Activated T-cell treated with anti-CD3 and anti-CD28 coated beads, Interleukin-2, amount 50 U/mL, for 4 hours (primary cell): ENCODE results near the gene RABGGTA. TPM values are rescaled to one million over a fixed set of nuclear protein-coding genes. Genes with fewer than 3 reads are reported as not detected.

Source experiments
- ATAC-seq, 2 donors: fragments of 200-7000 bp; cut with Tn5 transposase; one replicate each; pipeline ENCODE4 v1.10.0; 2021
- DNase-seq: peaks from one replicate; pipeline ENCODE4 v3.0.0-alpha.2; 2020
- H3K27me3 Mint-ChIP-seq: one replicate; pipeline ENCODE4 v1.8.0; 2021; ENCODE audit warnings: low read depth, mixed read lengths
- H3K36me3 Mint-ChIP-seq: one replicate; pipeline ENCODE4 v1.8.0; 2022; ENCODE audit warnings: mixed read lengths; ENCODE audit not compliant: insufficient read depth
- H3K4me1 Mint-ChIP-seq: one replicate; pipeline ENCODE4 v1.8.0; 2021; ENCODE audit warnings: low read depth, mixed read lengths
- H3K4me3 Mint-ChIP-seq: one replicate; pipeline ENCODE4 v1.8.0; 2021; ENCODE audit warnings: mild to moderate bottlenecking, moderate library complexity, mixed read lengths
- H3K9me3 Mint-ChIP-seq: one replicate; pipeline ENCODE4 v1.8.0; 2021; ENCODE audit warnings: mixed read lengths
- total RNA-seq, 3 donors: library from RNA; stranded (reverse); gene quantifications; one replicate each; pipeline ENCODE4 v1.2.1, GENCODE V29; 2021

The RABGGTA gene
- total RNA-seq, 3 donors from 2014 or later: 52.2 to 58.8 (median 53.4) TPM

DNA sequence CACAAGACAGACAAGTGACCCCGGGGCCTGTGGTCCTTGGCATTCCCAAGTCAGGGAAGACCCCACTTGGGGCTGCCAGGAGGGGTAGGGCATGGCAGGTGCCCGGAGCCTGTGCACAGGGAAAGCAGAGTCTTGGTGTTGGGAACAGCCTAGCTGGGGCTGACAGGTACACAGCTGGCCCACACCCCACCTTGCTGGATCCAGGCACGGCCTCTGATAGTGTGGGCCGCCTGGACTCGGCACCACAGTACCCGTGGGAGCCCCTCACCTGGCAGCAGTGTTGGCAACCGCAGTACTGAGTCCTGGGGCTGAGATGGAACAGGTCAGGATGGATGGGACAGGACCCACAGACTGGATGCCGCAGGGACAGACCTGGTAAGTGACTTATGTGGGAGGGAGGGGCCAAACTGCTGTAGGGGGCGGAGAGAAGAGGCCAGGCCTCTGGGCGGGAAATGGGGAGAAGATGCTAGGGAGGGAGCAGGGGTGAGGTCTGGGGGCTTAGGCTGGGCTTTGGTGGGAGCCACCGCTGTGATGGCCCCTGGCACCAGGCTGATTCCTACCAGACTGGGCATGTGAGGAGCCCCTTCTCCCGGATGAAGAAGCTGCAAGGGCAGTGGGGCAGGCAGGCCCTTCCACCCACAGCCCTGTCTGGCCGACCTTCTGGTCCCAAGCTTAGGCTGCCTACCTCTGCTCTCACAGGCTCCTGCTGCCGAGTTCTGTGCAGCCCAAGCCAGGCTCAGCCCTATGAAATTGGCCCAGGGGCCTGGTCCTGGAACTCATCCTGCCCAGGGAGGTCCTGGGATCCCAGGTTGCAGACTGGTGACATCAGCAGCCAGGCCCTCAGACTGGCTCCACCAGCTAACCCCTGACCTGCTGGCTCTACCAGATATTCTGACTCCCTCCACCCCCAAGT, 8.3 kb downstream of the RABGGTA start, which contains the start of gene TGM1:
Gene TGM1, minus strand, starts transcription at position 357 of the 913 bp plus-strand sequence. CDS start 825 bp downstream, outside the sequence.
- H3K36me3 Mint-ChIP-seq: peaks cover 17% of the 10 kb centered on the region
- H3K4me3 Mint-ChIP-seq: no peak within 1 kb of the TSS
- no peaks in the 10 kb centered on the region for H3K27me3 Mint-ChIP-seq
- no peak for ATAC-seq
- no peaks in the 10 kb centered on the region for H3K9me3 Mint-ChIP-seq
- H3K4me1 Mint-ChIP-seq: no peaks in the 10 kb centered on the region
- no peak for DNase-seq

DNA sequence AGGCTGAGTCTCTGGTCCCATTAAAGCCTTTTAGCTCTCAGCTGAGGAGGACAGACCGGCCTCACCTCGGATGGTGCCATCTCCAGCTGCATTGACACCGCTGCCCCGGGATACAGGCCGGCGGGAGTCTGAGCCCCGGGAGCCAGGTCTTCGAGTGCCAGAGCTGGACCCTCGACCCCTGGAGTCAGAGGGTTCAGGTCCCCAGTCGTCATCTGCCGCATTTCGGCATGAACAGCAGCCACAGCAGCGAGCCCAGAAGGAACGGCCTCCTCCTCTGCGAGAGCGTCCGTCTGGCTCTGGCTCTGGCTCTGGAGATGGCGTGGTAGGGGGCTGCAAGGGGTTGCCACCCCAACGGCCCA, 9.4 kb downstream of the RABGGTA start:
- Mint-ChIP-seq H3K9me3 (no peaks in the 10 kb centered on the region), H3K27me3 (no peaks in the 10 kb centered on the region), H3K4me3 (no peak overlapping the region), H3K36me3 (peaks cover 13% of the 10 kb centered on the region), H3K4me1 (no peaks in the 10 kb centered on the region)
- no peak for DNase-seq
- no peak for ATAC-seq

DNA sequence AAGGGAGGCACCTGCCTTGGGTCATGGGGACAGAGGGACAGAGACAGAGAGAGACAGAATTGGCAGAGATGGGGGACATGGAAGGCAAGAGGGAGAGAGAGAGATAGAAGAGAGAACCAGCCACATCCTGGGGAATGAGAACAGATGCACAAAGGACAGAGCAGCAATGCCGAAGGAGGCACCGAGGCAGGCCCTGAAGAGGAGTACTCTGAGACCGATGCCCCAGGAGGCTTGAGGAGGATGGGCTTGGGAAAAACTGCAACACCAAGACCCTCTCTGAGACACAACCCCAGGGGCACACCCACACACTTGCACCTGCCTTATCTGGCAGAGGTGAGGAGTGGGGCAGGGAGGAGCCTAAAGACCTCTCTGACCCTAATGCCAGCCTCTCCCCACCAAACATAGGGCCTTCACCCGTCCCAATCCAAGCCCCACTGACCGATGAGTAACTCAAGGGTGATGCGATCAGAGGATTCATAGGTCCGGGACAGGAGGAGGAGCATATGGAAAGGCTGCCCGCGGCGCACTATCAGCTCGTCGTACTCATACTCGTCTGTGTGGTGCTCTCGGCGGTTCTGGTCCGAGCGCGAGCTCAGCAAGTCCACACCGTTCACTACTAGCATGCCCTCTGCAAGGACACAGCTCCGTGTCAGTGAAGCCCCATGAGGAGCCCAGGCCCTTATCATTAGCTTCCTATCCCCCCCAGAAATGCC, 10.0 kb downstream of the RABGGTA start:
- DNase-seq (no peak), ATAC-seq (no peak)
- Mint-ChIP-seq H3K9me3 (no peaks in the 10 kb centered on the region), H3K36me3 (peaks cover 8% of the 10 kb centered on the region), H3K4me1 (no peaks in the 10 kb centered on the region), H3K27me3 (no peaks in the 10 kb centered on the region), H3K4me3 (no peak overlapping the region)

DNA sequence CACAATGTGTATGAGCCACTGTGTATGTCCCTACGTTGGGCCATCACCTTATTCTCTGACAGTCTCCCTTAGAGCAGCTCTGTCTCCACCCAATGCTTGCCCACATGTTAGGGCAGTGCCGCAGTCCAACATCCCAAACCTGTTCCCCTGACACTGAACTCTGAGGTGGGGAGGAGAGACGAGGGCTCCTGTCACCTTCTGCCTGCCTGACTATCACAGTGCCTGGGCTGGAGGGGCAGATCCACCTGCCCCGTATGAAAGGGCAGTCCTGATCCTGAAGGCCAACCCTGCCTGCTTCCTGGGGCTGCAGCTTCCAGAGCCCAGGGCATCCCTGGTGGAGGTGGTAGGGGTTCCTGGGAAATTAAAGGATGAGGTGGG, 10.6 kb downstream of the RABGGTA start:
- Mint-ChIP-seq H3K27me3 (no peaks in the 10 kb centered on the region), H3K9me3 (no peaks in the 10 kb centered on the region), H3K4me3 (no peak overlapping the region), H3K4me1 (no peaks in the 10 kb centered on the region), H3K36me3 (peaks cover 7% of the 10 kb centered on the region)
- no peak for DNase-seq
- no peak for ATAC-seq

DNA sequence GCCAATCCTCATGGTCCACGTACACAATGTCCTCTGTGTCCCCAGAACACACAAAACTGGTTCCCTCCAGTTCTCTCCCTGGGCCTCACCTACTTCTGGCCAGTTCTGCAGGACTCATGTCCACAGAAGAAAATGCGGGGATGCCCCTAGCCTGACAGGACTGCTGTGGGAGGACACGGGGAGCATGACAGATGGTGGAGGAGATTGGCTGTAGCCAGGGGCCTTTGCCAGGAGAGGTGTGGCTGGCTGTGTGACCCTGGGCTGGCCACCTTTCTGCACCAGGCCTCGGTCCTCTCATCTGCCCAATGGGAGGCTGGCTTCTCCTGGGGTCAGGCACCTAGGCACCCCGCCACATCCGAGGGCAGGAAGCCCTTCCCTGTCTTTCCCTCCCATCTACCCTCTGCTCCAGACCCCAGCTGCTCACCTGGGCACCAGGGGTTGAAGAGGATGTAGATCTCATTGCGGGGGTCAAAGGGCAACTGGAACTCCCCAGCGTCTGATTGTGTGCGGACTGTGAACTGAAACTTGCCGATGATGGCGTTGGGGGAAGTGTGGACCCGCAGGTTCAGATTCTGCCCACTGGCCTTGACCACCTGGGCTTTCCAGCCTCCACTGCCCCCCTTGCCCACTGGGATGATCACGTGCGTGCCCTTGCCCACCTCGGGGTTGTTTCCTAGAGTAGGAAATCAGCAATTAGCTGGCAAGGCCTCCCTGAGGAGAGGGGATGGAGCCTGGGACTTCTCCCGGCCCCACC, 11.2 kb downstream of the RABGGTA start:
- Mint-ChIP-seq H3K27me3 (no peaks in the 10 kb centered on the region), H3K4me1 (no peaks in the 10 kb centered on the region), H3K9me3 (no peaks in the 10 kb centered on the region), H3K4me3 (no peak overlapping the region), H3K36me3 (peaks cover 10% of the 10 kb centered on the region)
- ATAC-seq (no peak), DNase-seq (no peak)

DNA sequence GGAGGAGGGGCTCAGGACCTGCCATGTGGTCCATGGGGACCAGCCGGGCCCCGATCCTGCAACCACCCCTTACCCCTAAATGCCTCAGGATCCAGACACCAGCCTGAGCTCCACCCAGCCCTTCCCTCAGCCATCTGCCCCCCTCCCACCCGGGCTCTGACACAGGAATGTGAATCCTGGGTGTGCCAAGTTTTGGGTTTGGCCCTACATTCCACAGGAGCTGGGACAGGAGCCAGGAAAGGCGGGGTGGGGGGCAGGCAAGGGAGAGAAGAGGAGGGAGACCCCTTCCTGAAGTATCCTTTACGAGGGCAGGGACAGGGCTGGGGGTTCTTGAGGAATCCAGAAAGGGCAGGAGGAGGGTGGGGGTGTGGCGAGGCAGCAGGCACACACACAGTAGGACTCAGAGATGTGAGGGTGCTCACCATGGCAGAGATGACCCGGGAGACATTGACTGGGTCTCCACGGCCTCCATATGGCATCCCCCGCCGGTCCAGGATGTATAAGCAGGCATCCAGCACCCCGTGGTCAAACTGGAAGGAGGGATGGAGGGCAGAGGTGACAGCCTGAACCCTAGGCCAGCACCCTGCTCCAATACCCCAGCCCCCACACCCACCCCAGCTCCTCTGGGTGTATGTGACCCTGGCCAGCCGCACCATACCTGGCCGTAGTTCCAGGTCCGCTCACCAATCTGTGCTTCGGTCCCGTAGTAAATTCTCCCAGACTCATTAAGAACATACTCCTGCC, 11.9 kb downstream of the RABGGTA start:
- H3K27me3 Mint-ChIP-seq: no peaks in the 10 kb centered on the region
- H3K4me1 Mint-ChIP-seq: no peaks in the 10 kb centered on the region
- ATAC-seq (no peak), DNase-seq (no peak)
- H3K9me3 Mint-ChIP-seq: no peaks in the 10 kb centered on the region
- no peak overlapping the region for H3K4me3 Mint-ChIP-seq
- H3K36me3 Mint-ChIP-seq: peaks cover 12% of the 10 kb centered on the region

DNA sequence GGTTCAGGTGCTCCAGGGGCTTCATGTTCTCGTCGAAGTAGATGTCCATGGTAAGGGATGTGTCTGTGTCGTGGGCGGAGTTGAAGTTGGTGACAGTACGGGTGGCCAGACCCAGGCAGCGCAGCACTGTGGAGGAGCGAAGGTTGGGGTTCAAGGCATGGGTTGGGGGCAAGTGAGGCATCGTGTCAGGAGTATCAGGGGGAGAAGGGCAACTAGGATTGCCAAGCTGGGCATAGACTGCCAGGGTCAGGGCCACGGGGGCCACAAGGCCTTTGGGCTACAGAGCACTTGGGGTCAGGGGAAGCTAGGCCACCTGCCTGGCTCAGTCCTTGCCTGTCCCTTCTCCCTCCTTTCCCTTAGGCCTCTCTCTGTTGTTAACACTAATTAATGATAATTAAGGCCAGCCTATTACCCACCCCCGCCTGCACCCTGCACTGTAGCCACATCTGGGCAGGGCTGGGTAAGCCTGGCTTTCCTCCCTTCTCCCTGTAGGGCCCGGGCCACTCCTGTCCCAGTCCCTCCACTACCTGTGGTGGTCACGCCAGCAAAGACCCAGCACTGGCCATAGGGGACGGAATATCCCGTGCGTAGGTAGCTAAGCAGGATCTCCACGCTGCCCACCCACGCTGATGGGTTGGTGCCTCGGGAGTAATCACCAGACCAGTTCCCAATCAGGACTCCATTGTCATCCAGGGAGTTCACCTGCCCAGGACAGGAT, 12.7 kb downstream of the RABGGTA start:
- ATAC-seq: no peak
- no peaks in the 10 kb centered on the region for H3K27me3 Mint-ChIP-seq
- no peak for DNase-seq
- H3K4me1 Mint-ChIP-seq: no peaks in the 10 kb centered on the region
- H3K4me3 Mint-ChIP-seq: no peak overlapping the region
- no peaks in the 10 kb centered on the region for H3K9me3 Mint-ChIP-seq
- peaks cover 18% of the 10 kb centered on the region for H3K36me3 Mint-ChIP-seq

DNA sequence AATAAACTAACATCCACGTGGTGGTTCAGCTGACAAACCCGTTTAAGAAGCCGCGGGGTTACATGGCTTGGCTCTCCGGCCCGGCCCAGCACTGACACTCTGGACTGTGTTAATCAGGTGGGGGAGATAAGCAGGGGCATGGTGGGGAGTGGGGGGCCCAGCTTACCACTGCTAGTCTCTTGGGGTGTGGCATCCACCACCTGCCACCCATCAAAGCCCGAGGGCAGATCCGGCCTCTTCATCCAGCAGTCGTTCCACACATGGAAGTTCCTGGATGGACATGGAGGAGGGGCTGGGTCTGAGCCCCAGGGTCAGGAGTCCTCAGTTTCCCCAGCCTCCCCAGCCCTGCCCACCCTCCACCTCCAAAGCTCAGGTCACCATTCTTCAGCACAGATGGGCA, 13.3 kb downstream of the RABGGTA start:
- Mint-ChIP-seq H3K4me1 (no peaks in the 10 kb centered on the region), H3K27me3 (no peaks in the 10 kb centered on the region), H3K36me3 (peaks cover 19% of the 10 kb centered on the region), H3K4me3 (no peak overlapping the region), H3K9me3 (no peaks in the 10 kb centered on the region)
- ATAC-seq (no peak), DNase-seq (no peak)

DNA sequence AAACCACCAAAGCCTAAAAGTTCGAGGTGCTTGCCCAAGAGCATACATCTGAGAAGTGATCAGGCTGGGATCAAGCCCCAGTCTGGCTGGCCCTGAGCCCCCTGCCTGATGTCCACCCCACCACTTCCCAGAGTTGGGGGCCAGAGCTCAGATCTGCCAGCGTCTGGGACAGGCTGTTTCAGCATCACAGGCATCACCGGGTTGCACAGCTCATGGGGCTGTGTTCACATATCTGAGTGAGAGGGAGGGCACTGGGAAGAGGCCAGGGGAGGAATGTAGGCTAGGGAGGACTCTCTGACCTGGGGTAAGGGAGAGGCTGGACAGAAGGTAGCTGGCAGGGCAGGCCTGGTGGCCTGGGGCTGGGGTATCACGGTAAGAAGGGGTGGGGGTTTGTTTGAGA, 14.4 kb downstream of the RABGGTA start:
- ATAC-seq: no peak
- H3K9me3 Mint-ChIP-seq: no peaks in the 10 kb centered on the region
- H3K4me3 Mint-ChIP-seq: no peak overlapping the region
- peaks cover 15% of the 10 kb centered on the region for H3K36me3 Mint-ChIP-seq
- no peak for DNase-seq
- no peaks in the 10 kb centered on the region for H3K27me3 Mint-ChIP-seq
- H3K4me1 Mint-ChIP-seq: no peaks in the 10 kb centered on the region

DNA sequence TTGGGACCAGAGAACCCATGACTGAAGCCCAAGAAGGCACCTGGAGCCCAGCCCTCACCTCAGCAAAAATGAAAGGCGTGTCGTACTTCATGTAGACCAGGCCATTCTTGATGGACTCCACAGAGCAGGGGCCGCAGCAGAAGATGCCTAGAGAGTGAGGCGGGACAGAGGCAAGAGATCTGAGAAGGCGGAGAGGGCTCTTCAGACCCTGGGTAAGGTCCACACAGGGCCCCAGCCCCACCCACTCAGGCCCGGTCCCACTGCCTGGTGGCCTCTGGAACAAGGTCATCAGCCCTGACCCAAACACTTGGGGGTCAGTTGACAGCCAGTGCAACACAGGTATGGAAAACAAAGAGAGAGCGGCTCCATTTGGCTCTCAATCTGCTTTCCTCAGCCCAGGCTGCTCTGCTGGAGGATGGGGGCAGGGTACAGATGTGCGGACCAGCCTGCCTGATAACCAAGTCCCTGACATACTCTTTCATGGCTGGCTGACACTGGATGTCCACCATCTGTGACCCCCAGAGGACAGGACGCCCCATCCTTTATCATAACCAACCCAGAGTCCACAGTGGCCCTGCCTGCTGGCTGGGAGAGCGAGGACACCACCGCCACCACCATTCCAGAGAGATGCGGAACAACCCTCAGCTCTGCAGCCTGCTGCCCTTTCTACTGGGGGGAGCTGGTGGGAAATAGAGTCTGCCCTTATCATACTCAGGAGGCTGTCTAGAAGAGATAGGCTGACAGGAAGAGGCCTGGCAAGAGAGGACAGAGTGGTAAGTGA, 15.3 kb downstream of the RABGGTA start:
- peaks cover 15% of the 10 kb centered on the region for H3K36me3 Mint-ChIP-seq
- DNase-seq: no peak
- H3K9me3 Mint-ChIP-seq: no peaks in the 10 kb centered on the region
- no peak for ATAC-seq
- H3K4me3 Mint-ChIP-seq: no peak overlapping the region
- no peaks in the 10 kb centered on the region for H3K4me1 Mint-ChIP-seq
- no peaks in the 10 kb centered on the region for H3K27me3 Mint-ChIP-seq

DNA sequence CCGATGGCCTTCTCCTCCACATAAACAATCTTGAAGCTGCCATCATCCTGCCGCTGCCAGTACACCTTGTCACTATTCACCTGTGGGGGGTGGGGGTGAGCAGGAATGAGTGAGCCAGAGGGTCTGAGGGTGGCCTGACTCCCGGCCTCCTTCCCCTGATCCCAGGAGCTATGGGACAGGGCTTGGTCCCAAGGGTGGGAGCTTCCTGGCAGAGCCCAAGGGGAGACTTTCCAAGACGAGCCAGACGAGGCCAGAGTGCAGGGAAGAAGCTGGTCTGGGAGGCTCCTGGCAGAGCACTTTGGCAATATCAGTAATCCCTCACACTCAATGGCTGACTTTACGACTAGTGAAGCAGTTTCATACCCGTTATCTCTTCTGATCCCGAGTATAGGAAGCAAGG, 16.0 kb downstream of the RABGGTA start:
- Mint-ChIP-seq H3K27me3 (no peaks in the 10 kb centered on the region), H3K4me1 (peaks cover 5% of the 10 kb centered on the region), H3K9me3 (no peaks in the 10 kb centered on the region), H3K36me3 (peaks cover 13% of the 10 kb centered on the region), H3K4me3 (no peak overlapping the region)
- ATAC-seq (no peak), DNase-seq (no peak)

DNA sequence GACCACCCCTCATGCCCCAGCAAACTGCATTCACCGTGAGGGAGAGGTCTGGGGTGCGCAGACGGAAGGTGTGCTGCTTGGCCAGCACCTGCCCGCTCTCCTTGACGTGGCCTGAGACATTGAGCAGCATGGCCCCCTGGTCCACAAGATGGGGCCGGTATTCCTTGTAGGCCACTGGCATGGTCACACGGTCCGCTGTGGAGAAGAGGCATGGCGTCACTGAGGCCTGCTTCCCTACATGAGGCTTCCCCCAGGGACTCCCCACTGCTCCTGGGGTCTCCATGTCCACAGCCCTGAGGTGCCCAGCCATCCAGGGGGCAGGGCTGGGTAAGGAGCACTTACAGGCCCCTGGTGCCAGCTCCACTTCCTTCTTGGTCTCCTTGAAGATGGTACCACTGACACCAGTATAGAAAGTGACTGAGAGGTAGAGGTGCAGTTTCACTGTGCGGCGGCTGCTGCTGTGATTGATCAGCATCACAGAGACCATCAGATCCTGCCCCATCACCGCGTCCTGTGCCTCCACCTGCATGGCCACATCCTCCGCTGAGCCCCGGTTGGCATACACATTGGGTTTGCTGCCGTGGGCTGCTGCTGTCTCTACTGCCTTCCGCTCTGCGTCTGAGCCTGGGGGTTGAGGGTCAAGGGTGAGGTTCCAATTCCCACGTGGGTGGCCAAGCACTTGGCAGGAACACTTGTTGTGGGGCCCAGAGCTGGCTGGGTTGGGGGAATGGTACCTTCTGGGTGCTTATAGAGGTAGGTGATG, 16.6 kb downstream of the RABGGTA start:
- no peaks in the 10 kb centered on the region for H3K27me3 Mint-ChIP-seq
- peaks cover 11% of the 10 kb centered on the region for H3K4me1 Mint-ChIP-seq
- no peak overlapping the region for H3K4me3 Mint-ChIP-seq
- H3K36me3 Mint-ChIP-seq: peaks cover 13% of the 10 kb centered on the region
- ATAC-seq (no peak), DNase-seq (no peak)
- no peaks in the 10 kb centered on the region for H3K9me3 Mint-ChIP-seq
